HUDEP-2 (cell line): ENCODE data around the gene RCHY1.
A peak's percentile ranks its signal among the peaks of the same experiment; 100 is the strongest.
"Not testable (repeated sequence)": the region's sequence is repeated elsewhere in the genome, so short reads cannot be mapped to it uniquely, and the experiment has no call there.

Source experiments
- DNase-seq, 76 experiments: peaks; one replicate each; lab custom pipeline; 2025; ENCODE audit not compliant: unreplicated experiment in 76 of 76; lab: John Stamatoyannopoulos, UW

Gene RCHY1

DNA sequence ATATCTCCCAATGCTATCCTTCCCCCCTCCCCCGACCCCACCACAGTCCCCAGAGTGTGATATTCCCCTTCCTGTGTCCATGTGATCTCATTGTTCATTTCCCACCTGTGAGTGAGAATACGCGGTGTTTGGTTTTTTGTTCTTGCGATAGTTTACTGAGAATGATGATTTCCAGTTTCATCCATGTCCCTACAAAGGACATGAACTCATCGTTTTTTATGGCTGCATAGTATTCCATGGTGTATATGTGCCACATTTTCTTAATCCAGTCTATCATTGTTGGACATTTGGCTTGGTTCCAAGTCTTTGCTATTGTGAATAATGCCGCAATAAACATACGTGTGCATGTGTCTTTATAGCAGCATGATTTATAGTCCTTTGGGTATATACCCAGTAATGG, 5.2 kb upstream of the RCHY1 start:
- not testable (repeated sequence) for DNase-seq

DNA sequence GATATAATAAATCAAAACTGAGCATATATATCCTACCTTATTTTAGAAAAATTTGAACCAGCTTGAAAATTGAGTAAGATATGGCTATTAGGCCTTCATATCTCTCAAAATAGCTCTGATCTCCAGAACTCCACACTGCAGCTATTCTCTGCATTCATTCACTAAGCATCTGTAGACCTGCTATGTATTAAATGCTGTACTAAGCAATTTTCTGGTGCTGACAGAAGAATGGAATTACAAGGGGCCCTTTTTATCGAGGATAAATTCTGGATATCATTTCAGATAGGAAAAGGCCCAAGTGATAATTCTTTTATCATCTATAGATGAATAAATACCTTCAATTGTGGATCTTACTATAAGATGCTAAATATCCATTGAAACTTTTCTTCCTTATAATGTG, 1.9 kb upstream of the RCHY1 start:
- DNase-seq, result no peak

DNA sequence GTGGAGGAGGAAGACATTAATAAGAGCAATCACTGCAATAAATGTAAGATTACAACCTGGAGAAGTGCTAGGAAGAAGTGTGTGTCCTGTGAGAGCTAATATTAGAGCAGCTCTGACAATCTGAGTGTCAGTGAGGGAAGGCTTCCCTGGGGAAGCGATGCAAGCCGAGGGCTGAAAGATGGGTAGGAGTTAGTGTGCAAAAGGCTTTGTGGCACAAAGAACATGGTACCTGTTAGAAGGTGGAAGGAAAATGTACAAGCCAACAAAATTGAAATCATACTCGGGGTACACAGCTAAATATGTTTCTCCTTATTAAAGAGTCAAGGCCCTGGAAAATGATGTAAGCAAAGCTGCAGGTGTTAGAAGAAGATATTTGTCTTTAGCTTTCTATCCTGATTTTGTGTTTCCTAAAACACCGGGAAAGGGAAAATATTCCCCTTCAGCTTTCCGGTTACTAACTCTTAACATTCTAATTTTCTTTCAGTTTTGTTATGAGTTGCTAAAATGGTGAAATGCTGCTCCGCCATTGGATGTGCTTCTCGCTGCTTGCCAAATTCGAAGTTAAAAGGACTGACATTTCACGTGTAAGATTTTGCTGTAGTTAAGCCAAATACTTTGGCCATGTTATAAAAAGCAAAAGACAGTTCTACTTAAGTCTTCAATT, 878 bp upstream of the RCHY1 start:
- DNase-seq, result no peak

DNA sequence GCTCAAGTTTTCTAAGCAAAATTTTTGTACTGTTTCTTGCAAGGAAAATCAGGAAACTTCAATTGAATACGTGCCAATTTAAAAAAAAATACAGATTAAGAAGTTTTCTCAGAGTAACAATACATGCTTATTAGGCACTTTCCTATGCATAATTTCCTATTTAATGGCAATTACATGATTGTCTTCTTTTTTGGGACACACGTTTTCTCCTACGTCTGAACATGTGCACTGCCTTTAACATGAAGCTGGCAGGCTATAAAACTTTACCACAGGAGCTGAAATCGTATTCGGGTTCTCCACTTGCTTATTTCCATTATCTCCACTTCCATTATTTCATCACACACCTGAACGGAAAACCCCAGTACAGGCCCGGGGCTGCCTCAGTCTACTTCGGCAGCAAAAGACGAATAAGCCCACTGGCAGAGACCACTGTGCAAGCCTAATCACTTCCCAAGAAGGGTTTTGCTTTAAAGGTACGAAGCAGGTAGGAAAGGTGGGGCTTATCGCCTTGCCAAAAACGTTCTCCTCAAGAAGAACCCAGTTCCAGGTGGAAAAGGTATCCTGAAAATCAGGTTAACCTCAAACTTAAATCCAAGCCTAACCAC, 575 bp downstream of the RCHY1 start:
- DNase-seq, result no peak

DNA sequence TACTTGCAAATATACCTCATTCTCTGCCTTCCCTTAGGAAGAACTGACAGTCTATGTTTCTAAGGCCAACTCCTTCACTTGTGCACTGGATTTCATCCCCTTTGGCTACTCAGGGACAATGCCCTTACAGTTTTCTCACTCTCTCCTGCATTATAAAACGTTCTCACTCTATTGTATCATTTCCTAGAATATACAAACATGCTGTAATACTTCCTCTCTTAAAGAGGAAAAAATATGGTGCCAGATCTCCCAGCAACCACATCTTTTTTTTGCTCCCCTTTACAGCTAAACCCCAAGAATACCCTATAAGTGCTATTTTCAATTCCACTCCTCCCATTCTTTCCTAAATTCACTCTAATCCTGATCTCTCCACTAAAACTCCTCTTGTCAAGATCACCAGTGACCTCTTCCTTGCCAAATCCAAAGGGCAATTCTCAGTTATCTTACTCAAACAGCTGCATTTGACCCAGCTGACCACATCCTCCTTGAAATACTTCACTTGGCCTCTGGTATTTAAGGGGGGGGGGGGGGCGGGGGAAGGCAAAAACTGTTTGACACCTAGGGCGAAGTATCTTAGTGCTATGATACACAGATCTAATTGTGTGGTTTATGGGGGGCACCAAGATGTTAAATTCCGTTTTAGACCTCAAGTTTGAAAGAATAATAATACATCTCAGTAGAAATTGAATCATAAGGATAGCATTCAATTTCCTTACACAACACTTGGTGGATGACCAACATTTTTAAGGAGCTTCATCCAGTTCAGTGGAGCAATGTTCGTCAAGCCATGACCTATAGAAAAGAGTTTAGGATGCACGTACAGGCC, 1.6 kb downstream of the RCHY1 start:
- peak in 55 of 76 experiments; percentile 0 to 71 (median 20) for DNase-seq

DNA sequence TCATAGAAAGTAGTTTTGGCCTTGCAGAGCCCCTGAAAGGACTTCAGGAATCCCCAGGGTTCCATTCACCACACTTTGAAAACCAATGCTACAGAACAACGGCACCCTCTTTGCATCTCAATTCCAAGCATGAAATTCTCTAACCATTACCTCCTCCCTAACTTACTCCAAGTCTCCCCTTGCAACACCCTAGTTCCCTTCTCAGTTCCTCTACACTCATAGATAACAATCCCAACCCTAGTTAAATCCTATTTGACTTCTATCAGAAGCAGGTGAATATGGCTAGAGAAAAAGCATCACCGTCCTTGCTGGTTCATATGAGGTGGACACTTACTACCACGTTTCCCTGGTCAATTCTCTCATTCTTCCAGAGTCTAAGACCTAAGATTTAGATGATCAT, 2.4 kb downstream of the RCHY1 start:
- DNase-seq, result no peak

DNA sequence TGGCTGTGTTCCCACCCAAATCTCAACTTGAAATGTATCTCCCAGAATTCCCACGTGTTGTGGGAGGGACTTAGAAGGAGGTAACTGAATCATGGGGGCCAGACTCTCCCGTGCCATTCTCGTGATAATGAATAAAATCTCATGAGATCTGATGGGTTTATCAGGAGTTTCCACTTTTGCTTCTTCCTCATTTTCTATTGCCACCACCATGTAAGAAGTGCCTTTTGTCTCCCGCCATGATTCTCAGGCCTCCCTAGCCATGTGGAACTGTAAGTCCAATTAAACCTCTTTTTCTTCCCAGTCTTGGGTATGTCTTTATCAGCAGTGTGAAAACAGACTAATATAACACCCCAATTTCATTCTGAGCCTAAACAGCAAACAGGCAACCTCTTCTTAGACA, 4.6 kb downstream of the RCHY1 start:
- peak in 8 of 76 experiments; percentile 0 to 36 (median 8) for DNase-seq

DNA sequence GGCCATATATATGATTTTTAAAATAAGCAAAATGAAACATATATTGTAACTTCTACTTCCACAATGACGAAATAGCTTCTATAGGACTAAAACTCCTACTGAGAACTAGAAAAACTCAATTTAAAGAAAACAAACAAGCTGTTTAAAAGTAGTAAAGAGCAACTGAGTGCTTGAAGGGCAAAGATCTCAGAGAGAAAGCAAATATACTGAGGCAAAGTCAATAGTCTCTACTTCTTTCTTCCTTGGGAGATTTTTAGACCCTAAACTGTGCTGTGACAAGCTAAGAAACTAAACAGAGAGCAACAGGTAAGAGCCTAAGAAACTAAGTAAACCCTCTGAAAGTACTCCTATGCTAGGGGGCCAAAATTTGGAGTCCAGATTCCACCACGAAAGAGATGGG, 8.6 kb downstream of the RCHY1 start:
- DNase-seq, result no peak

DNA sequence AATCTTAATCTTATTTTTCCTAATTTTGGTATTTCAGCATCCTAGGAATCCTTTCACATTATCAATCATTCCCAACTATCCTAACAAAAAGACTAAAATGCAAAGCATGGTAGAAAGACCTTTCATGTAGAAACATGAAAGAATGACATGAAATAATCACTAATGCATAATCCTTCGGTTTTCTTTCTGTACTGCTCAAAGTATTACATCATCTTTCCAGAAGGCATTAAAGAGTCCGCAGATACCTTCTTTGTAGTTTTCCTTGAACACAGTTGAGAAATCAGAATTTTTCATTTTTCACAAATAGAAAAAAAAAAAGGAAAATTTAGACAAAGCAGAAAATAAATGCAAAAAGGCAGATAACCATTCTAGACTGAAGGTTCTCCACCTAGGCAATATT, 11.5 kb downstream of the RCHY1 start:
- DNase-seq, result no peak

DNA sequence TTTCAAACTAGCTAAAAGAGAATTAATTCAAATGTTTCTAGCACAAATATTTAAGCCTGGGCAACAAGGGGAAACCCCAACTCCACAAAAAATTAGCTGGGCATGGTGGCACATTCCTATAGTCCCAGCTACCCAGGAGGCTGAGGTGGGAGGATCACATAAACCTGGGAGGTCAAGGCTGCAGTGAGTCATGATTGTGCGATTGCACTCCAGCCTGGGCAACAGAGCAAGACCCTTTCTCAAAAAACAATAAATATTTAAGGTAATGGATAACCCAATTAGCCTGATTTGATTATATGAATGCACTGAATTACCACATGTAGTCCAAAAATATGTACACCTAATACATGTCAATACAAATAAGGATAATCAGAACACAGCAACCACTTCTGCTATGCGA, 14.3 kb downstream of the RCHY1 start:
- DNase-seq, result no peak

DNA sequence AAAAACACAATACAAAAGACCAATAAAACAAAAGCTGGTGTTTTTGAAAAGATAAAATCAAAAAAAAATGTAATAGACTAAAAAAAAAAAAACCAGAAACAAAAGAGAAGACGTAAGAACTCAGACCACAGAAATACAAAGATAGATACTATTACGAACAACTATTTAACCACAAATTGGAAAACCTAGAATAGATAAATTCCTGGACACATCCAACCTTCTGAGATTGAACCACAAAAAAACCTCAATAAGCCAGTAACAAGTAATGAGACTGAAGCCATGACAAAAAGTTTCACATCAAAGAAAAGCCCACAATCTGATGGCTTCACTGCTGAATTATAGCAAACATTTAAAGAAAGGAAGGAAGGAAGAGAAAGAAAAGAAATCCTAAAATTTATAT, 16.2 kb downstream of the RCHY1 start:
- DNase-seq, result no peak

DNA sequence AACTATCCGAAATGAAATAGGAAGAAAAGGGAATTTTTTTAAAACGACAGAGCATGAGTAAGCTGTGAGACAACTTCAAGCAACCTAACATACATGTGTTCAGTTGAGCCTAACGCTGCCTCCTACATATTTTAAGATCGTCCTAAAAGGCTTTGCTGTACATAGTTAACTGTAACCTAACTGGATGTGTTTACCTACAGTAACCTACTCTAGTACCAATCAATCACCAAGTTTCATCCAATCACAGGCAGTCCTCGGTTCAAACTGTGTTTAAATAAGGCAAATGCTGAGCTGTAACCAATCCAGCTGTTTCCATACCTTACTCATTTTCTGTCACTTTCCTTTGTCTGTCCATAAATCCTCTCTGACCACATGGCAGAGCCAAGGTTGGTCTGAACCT, 17.1 kb downstream of the RCHY1 start:
- no peak for DNase-seq

DNA sequence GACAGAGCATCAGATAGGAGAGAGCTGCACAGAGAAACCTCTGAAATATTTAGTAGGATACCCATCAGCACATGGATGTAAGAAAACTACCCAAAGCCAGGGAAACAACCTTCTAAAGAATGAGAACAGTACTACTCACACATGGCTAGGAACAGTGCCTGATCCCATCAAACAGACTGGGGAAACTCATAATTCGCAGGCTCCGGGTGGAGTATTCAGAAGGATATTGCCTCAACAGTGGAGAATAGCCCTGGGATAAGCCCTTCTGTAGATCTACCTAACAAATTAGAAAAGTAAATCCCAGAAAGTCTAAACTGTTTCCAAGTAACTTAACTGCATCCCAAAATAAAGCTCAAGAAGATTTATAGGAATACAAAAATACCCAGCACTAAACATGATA, 17.8 kb downstream of the RCHY1 start:
- no peak for DNase-seq

DNA sequence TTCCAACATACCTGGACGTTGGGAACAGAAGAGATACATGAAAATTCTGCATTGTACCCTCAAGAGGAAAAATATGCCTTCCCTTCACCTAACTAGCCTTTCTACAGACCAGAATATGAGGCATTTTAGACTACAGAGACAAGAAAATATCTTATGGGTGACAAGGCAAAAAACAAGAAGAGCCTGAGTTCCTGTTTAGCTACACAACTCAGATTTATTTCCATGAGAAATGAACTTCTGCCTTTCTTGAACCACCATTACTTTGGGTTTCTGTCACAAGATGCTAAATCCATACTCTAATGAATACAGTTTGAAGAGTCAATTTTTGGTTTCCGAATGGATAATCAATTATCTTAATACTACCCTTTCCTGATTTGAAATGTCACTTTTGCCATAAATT, 18.7 kb downstream of the RCHY1 start:
- DNase-seq, result no peak

DNA sequence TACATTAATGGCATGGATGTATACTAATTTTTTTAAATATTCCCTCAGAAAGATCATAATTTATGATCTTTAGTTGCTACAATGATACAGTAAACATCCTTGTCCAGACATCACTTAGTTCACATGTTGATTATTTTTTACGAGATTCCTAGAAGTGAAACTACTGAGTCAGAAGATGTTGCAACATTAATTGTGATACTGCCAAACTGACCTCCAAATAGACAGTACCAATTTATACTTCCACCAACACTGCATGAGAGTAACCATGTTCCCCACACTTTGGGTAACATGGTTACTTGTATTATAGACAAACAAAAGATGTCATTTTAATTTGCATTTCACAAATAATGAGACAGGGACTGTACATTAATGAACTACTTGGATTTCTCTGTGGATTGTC, 19.6 kb downstream of the RCHY1 start:
- DNase-seq, result no peak

DNA sequence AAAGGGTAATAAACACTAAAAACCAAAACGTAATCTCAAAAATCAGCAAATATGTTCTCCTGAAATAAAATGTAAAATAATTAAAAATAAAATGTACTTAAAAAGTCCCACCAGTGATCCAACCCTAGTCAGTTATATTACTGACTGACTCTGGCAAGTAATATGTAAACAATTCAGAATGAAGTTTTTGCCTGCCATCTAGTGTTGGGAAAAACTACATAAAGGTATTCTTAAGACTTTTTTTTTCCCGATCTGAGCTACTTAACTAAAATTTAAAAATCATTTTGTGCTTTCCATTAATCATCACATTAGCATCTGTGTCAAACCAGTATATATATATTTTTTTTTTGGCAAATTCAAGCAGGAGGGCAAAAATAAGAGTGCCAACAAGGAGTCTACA, 24.0 kb downstream of the RCHY1 start:
- peak in 2 of 76 experiments; percentile 4 to 6 for DNase-seq

DNA sequence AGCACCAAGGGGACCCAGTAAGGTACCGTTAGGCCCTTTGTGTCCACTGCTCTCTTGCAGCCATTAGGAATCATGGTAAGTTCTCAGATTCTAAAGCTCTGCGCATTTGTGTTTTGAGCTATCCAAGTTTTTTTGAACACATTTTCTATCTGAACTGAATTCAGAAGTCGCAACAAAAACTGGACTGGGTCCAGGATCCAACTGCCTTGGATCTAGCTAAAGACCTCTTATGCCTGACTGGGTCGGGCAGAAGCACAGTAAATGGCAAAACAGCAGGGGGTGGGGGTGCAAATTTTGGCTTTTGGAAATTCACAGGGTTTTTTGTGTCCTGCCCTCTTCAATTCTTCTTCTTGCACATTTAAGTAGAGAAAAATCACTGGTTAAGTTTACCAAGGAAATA, 30.0 kb downstream of the RCHY1 start:
- no peak for DNase-seq

DNA sequence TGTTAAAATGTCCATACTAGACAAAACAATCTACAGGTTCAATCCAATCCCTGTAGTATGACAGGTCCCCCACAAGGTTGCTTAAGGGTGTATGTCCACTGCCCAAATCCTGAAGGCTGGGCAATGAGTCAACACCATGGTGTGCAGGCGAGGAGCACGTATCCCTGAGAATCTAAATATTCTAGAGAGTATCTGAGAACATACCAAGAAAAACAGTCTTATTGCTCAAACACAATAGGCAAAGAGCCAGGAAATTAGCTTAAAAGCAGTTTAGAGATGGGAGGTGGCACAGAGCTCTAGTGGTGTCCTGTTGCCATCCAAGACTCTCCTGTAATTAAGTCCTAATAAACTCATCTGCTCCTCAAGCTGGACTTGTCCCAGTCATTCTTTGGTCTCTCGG, 37.0 kb downstream of the RCHY1 start:
- no peak for DNase-seq

DNA sequence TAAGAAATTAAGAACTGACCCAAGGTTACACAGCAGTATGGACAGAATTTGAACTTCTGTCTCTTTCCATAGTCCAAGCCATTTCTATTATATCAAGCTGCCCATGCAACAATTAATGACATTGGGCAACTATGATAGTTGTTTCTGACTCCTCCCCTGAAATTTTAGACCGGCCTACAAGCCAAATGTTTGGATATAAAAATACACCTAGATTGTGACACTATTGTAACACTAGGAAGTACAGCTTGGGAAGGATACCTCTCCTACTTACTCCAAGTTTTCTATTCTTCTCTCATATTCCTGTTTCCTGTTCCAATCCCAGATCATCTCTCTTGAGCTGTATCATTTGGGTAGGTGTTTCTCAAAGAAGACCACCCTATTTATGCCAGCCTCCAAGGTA, 43.5 kb downstream of the RCHY1 start:
- DNase-seq, result no peak

DNA sequence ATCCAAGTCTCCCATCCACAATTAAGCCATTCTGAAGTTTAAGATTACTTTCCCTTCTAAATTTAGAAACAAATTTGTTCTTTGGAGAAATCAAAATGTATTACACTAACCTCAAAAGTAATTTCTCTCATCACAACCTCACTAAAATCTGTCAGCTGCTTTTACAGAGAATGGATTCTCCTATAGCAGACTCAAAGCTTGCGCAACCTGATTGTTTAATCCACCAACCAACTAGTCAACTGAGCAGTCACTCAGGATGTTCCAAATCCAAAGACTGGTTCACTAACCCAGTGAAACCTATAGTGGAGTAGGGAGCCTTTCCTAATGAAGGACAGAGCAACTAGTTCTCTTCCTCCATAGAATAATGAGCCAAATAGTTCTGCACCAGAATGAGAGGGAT, 44.3 kb downstream of the RCHY1 start:
- no peak for DNase-seq

DNA sequence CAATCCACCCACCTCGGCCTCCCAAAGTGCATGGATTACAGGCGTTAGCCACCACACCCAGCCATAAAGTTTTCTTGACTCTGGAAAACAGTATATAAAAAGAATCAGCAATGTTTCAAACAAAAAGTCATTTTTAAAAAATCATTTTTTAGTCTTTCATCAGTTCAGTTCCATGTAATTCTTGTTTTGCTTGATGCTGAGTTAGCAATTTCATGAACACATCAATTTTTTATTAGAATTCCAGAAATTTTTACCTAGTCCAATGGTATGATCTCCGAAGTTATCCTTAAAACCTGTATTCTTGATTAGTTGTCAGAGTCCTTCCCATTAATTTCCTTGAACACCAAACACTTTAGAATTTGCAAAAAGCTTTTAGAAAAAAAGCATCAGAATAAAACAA, 56.8 kb downstream of the RCHY1 start:
- DNase-seq, result no peak

DNA sequence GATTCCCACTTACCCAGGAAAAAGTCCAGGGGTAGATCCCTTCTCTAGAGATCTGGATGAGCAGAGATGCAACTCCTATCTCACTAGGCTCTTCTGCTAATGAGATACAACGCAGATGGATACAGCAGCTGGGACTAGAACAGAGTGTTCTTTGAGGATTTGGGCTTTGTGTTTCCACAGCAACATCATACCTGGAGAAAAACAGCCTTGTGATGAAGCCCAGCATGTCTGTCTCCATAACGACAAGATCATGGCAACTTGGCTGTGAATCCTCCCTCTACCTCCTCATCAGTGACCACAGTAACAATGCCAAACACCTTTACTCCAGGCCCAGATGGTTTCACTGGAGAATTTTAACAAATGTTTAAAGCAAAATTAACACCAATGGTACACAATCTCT, 80.1 kb downstream of the RCHY1 start:
- no peak for DNase-seq
